Kidney capillary endothelial cell (primary cell): ENCODE measurements around the gene DHX38.
"Not testable (repeated sequence)": the region's sequence is repeated elsewhere in the genome, so short reads cannot be mapped to it uniquely, and the experiment has no call there.

Source experiments
- DNase-seq: peaks from one replicate; pipeline ENCODE4 v3.0.0-alpha.2; 2018; ENCODE audit warnings: low spot score

DHX38 gene

GRCh38 chr16:72093448-72094265 lies at the start of gene DHX38, which contains the start of gene TXNL4B:
Gene DHX38 (plus strand): TSS chr16:72093847. CDS start chr16:72096158, 2,311 bp downstream.
Gene TXNL4B (minus strand): TSS chr16:72093620. CDS start chr16:72090749, 2,871 bp downstream.
- DNase-seq = peak; percentile 98

- no peak for DNase-seq
Observed at GRCh38 chr16:72044296-72044695, 49.4 kb upstream of the DHX38 start.

GRCh38 chr16:72044825-72045359 lies 48.8 kb upstream of the DHX38 start:
- DNase-seq = no peak

GRCh38 chr16:72049110-72049509 lies 44.5 kb upstream of the DHX38 start:
- no peak for DNase-seq

GRCh38 chr16:72050769-72051464 lies 42.7 kb upstream of the DHX38 start:
- no peak for DNase-seq

- DNase-seq = no peak
Observed at GRCh38 chr16:72051818-72052217, 41.8 kb upstream of the DHX38 start.

- not testable (repeated sequence) for DNase-seq
Observed at GRCh38 chr16:72054254-72054847, 39.3 kb upstream of the DHX38 start, which contains the start of gene HP. Gene HP (plus strand): TSS chr16:72054505. CDS start chr16:72054653, 148 bp downstream.

GRCh38 chr16:72055911-72056310 lies 37.7 kb upstream of the DHX38 start:
- DNase-seq = no peak

- DNase-seq = not testable (repeated sequence)
Observed at GRCh38 chr16:72057313-72057712, 36.3 kb upstream of the DHX38 start.

- not testable (repeated sequence) for DNase-seq
Observed at GRCh38 chr16:72059060-72059459, 34.6 kb upstream of the DHX38 start.

- no peak for DNase-seq
Observed at GRCh38 chr16:72060405-72060804, 33.2 kb upstream of the DHX38 start.

GRCh38 chr16:72061564-72061963 lies 32.1 kb upstream of the DHX38 start:
- DNase-seq = no peak

- DNase-seq = no peak
Observed at GRCh38 chr16:72064361-72064894, 29.2 kb upstream of the DHX38 start.

- peak; percentile 16 for DNase-seq
Observed at GRCh38 chr16:72066747-72067146, 26.9 kb upstream of the DHX38 start.

GRCh38 chr16:72068930-72069329 lies 24.7 kb upstream of the DHX38 start:
- DNase-seq = peak; percentile 9

- no peak for DNase-seq
Observed at GRCh38 chr16:72072514-72073342, 20.9 kb upstream of the DHX38 start.

- no peak for DNase-seq
Observed at GRCh38 chr16:72073560-72074230, 20.0 kb upstream of the DHX38 start.

- DNase-seq = not testable (repeated sequence)
Observed at GRCh38 chr16:72075067-72075466, 18.6 kb upstream of the DHX38 start.

GRCh38 chr16:72076991-72077706 lies 16.5 kb upstream of the DHX38 start:
- DNase-seq = not testable (repeated sequence)
